OCI-LY7 (cell line): Measurements from ENCODE around the gene CNOT6. TPM values are rescaled to one million over a fixed set of nuclear protein-coding genes. Genes with fewer than 3 reads are reported as not detected.

ENCODE experiments used
- BruUV-seq: library from RNA; stranded (reverse); fragments of 400-500 nt; replicated peaks from 2 replicates; lab custom pipeline; 2021; lab: Mats Ljungman, UMichigan
- CTCF ChIA-PET: fragments of 300-600 bp; sonication (Branson Sonifier 250); formaldehyde crosslinking; loops from one replicate; lab custom pipeline; 2022; ENCODE audit warnings: antibody characterized with exemption; ENCODE audit not compliant: unreplicated experiment; lab: Charles Lee
- POLR2A ChIA-PET: fragments of 300-600 bp; sonication (Branson Sonifier 250); formaldehyde crosslinking; loops from one replicate; lab custom pipeline; 2022; ENCODE audit warnings: antibody characterized with exemption; lab: Charles Lee
- DNase-seq: peaks from one replicate; pipeline ENCODE4 v3.0.0-alpha.2; 2015; ENCODE audit warnings: low spot score
- H2AFZ ChIP-seq: fragments of 200-600 bp; sonication (generic), shearing (Covaris generic); 2 replicates; pipeline ENCODE4 v1.6.1; 2014; ENCODE audit warnings: mild to moderate bottlenecking, antibody characterized with exemption, low read length, moderate library complexity
- H3K27ac ChIP-seq: fragments of 200-600 bp; sonication (generic); 2 replicates; pipeline ENCODE4 v1.5.1; 2014; ENCODE audit warnings: mixed run types, low read depth, mild to moderate bottlenecking, moderate library complexity, low read length, inconsistent platforms; ENCODE audit not compliant: poor library complexity, severe bottlenecking
- H3K36me3 ChIP-seq: fragments of 200-600 bp; sonication (generic); 2 replicates; pipeline ENCODE4 v1.6.1; 2014; ENCODE audit warnings: mild to moderate bottlenecking, antibody characterized with exemption, low read length, moderate library complexity, mixed read lengths; ENCODE audit not compliant: insufficient read depth
- H3K4me1 ChIP-seq: fragments of 200-600 bp; sonication (generic); 2 replicates; pipeline ENCODE4 v1.5.1; 2014; ENCODE audit warnings: mild to moderate bottlenecking, low read length; ENCODE audit not compliant: insufficient read depth, poor library complexity, severe bottlenecking
- H3K4me2 ChIP-seq: fragments of 200-600 bp; sonication (generic); 2 replicates; pipeline ENCODE4 v1.6.1; 2014; ENCODE audit warnings: mild to moderate bottlenecking, low read length
- H3K4me3 ChIP-seq: fragments of 200-600 bp; sonication (generic); 2 replicates; pipeline ENCODE4 v1.5.1; 2014; ENCODE audit warnings: mild to moderate bottlenecking, low read depth, low read length; ENCODE audit not compliant: poor library complexity, severe bottlenecking
- H3K79me2 ChIP-seq: fragments of 200-600 bp; sonication (generic); 2 replicates; pipeline ENCODE4 v1.6.1; 2016; ENCODE audit warnings: low read depth, mild to moderate bottlenecking, low read length, moderate library complexity, mixed read lengths; ENCODE audit not compliant: insufficient read depth
- H3K9me2 ChIP-seq: fragments of 200-600 bp; sonication (generic); 2 replicates; pipeline ENCODE4 v1.6.1; 2016; ENCODE audit warnings: mild to moderate bottlenecking, low read length, mixed read lengths; ENCODE audit not compliant: insufficient read depth
- H3K9me3 ChIP-seq: fragments of 200-600 bp; sonication (generic); 2 replicates; pipeline ENCODE4 v1.6.1; 2014; ENCODE audit warnings: mild to moderate bottlenecking, mixed run types, low read length, mixed read lengths
- H4K20me1 ChIP-seq: fragments of 200-600 bp; sonication (generic); 2 replicates; pipeline ENCODE4 v1.6.1; 2014; ENCODE audit warnings: mild to moderate bottlenecking, antibody characterized with exemption, low read length, moderate library complexity, mixed read lengths; ENCODE audit not compliant: insufficient read depth
- EZH2phosphoT487 ChIP-seq: fragments of 200-600 bp; sonication (generic); IDR thresholded peaks from 2 replicates; pipeline ENCODE4 v1.6.1; 2018; ENCODE audit warnings: low read depth, borderline replicate concordance, mild to moderate bottlenecking, mixed run types, antibody characterized with exemption, low read length, moderate library complexity, mixed read lengths
- intact Hi-C: fragments of 100-400 bp; cut with micrococcal nuclease; formaldehyde crosslinking; loops from one replicate; pipeline ENCODE4 v1.10.0; 2022; ENCODE audit not compliant: unreplicated experiment
- total RNA-seq, 2 experiments: library from RNA; depleted of rRNA in 1 of 2; stranded (reverse); fragments of >200 nt in 1 of 2; shearing (Covaris generic) in 1 of 2; gene quantifications; 2 replicates each; pipeline ENCODE4 v1.2.3, GENCODE V29; 2014 to 2022
- TF ChIP-seq, protein P1 (sequence below): fragments of 200-600 bp; sonication (generic); conservative IDR thresholded peaks from 2 replicates; pipeline ENCODE4 v1.5.1; 2014; ENCODE audit warnings: mild to moderate bottlenecking, antibody characterized with exemption, low read length, moderate library complexity, mixed read lengths

Gene CNOT6
- total RNA-seq, 2 experiments from 2014 or later, result 9.4 to 30.1 TPM

DNA sequence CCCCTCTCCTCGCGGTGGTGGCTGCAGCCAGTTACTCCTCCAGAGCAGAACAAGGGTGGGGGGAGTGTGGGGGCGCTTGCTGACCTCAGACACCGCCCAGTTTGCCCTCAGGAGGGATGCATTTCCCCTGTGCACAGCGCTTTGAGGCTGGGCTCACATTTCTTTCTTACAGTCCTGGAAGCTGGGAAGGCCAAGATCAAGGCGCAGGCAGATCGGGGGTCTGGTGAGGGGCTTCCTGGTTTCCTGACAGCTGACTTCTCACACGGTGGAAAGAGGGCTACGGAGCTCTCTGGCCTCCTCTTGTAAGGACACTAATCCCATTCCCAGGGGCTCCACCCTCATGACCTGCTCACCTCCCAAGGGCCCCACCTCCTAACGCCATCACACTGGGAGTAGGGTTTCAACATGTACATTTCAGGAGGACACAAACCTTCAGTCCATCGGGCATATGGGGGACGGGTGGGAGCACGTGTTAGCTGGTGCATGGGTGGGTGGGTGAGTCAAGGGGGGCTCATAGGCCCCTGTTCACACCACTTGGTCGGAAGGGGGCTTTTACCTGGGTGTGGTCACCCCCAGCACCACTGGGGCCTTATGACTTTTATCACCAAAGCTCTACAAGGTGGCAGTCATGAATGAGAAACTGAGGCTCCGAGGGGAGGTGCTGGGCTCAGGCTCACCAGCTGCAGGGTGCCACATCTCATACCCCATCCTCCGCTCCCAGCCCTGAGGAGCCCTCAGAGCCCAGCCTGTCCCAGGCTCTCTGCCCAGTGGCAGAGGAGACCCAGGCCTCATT lies 104.8 kb downstream of the CNOT6 start:
- Histone ChIP-seq H3K4me1 (no peaks in the 10 kb centered on the region), H4K20me1 (no peaks in the 10 kb centered on the region), H3K4me2 (no peak overlapping the region), H3K79me2 (no peaks in the 10 kb centered on the region), H3K36me3 (no peaks in the 10 kb centered on the region), H3K9me3 (no peaks in the 10 kb centered on the region), H3K27ac (no peak overlapping the region), H3K4me3 (no peak overlapping the region), H3K9me2 (no peaks in the 10 kb centered on the region), H2AFZ (no peak overlapping the region)
- intact Hi-C loops, result no loop called here
- no peak for DNase-seq
- no TSS peak for BruUV-seq
- ChIA-PET POLR2A (interaction anchor here (0.6 kb wide), 2 partner anchors 88 to 107 kb away, joined by 3 to 4 read pairs; no protein-coding TSS in a partner anchor), CTCF (no interaction called here)
- TF ChIP-seq EZH2phosphoT487, result no peak
- TF ChIP-seq, protein P1, sequence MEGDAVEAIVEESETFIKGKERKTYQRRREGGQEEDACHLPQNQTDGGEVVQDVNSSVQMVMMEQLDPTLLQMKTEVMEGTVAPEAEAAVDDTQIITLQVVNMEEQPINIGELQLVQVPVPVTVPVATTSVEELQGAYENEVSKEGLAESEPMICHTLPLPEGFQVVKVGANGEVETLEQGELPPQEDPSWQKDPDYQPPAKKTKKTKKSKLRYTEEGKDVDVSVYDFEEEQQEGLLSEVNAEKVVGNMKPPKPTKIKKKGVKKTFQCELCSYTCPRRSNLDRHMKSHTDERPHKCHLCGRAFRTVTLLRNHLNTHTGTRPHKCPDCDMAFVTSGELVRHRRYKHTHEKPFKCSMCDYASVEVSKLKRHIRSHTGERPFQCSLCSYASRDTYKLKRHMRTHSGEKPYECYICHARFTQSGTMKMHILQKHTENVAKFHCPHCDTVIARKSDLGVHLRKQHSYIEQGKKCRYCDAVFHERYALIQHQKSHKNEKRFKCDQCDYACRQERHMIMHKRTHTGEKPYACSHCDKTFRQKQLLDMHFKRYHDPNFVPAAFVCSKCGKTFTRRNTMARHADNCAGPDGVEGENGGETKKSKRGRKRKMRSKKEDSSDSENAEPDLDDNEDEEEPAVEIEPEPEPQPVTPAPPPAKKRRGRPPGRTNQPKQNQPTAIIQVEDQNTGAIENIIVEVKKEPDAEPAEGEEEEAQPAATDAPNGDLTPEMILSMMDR, result no peak

DNA sequence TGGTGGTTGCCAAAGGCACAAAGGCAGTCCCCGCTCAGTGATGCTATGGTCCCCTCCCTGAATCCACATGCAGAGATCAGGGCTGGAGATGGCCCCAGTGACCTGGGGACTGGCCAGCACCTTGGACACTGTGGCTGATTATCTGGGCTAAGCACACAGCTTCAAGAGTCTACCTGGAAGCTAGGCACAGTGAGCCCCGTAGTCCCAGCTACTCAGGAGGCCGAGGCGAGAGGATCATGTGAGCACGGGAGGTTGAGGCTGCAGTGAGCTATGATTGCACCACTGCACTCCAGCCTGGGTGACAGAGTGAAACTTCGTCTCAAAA lies 105.4 kb downstream of the CNOT6 start:
- no peaks in the 10 kb centered on the region for H3K9me2 ChIP-seq
- DNase-seq, result no peak
- no peaks in the 10 kb centered on the region for H4K20me1 ChIP-seq
- ChIA-PET POLR2A (interaction anchor here (0.6 kb wide), 1 partner anchor 107 kb away, joined by 4 read pairs; no protein-coding TSS in a partner anchor), CTCF (no interaction called here)
- intact Hi-C loops, result no loop called here
- no peak overlapping the region for H2AFZ ChIP-seq
- no peaks in the 10 kb centered on the region for H3K4me1 ChIP-seq
- H3K4me3 ChIP-seq, result no peak overlapping the region
- H3K9me3 ChIP-seq, result no peaks in the 10 kb centered on the region
- H3K4me2 ChIP-seq, result no peak overlapping the region
- TF ChIP-seq, protein P1, result no peak
- no peak for TF ChIP-seq EZH2phosphoT487
- BruUV-seq, result no TSS peak
- H3K27ac ChIP-seq, result no peak overlapping the region
- H3K79me2 ChIP-seq, result no peaks in the 10 kb centered on the region
- H3K36me3 ChIP-seq, result no peaks in the 10 kb centered on the region

- no peaks in the 10 kb centered on the region for H3K9me3 ChIP-seq
- H2AFZ ChIP-seq, result no peak overlapping the region
- no peak for DNase-seq
- H3K79me2 ChIP-seq, result no peaks in the 10 kb centered on the region
- no peak overlapping the region for H3K4me3 ChIP-seq
- ChIA-PET POLR2A (no interaction called here), CTCF (no interaction called here)
- no peak for TF ChIP-seq EZH2phosphoT487
- TF ChIP-seq, protein P1, result no peak
- no peaks in the 10 kb centered on the region for H3K9me2 ChIP-seq
- no peak overlapping the region for H3K27ac ChIP-seq
- no peaks in the 10 kb centered on the region for H3K36me3 ChIP-seq
- no peaks in the 10 kb centered on the region for H4K20me1 ChIP-seq
- no peak overlapping the region for H3K4me2 ChIP-seq
- BruUV-seq, result no TSS peak
- intact Hi-C loops, result no loop called here
- H3K4me1 ChIP-seq, result no peaks in the 10 kb centered on the region
These were observed 105.9 kb downstream of the CNOT6 start for GRCh38 chr5:180599981-180600553.
